HepG2 (cell line): Measurements from ENCODE around the gene IL17RC. TPM values are rescaled to one million over a fixed set of nuclear protein-coding genes. Genes with fewer than 3 reads are reported as not detected.

ENCODE experiments used
- BORCS8-MEF2B ChIP-seq: sonication (generic); formaldehyde crosslinking; IDR thresholded peaks from 2 replicates; pipeline ENCODE4 v1.8.0; 2022; ENCODE audit warnings: mild to moderate bottlenecking, missing genetic modification reagents
- MBD4 ChIP-seq: IDR thresholded peaks from 2 replicates; pipeline ENCODE4 v1.6.1; 2012; ENCODE audit warnings: low read length, inconsistent platforms, borderline replicate concordance
- MXD3 ChIP-seq: IDR thresholded peaks from 2 replicates; pipeline ENCODE4 v1.6.1; 2016; ENCODE audit warnings: mild to moderate bottlenecking, missing biosample characterization, missing genetic modification reagents
- TEAD3 ChIP-seq: optimal IDR thresholded peaks from 2 replicates; pipeline ENCODE3; 2016; ENCODE audit warnings: borderline replicate concordance
- ZIK1 ChIP-seq: sonication (generic); formaldehyde crosslinking; IDR thresholded peaks from 2 replicates; pipeline ENCODE4 v1.5.0; 2020; ENCODE audit warnings: mild to moderate bottlenecking, low read depth, missing genetic modification reagents, borderline replicate concordance
- ZMYM3 ChIP-seq: sonication (generic); formaldehyde crosslinking; IDR thresholded peaks from 2 replicates; pipeline ENCODE4 v1.5.1; 2020; ENCODE audit warnings: mild to moderate bottlenecking, missing genetic modification reagents
- ZNF354B ChIP-seq: sonication (generic); formaldehyde crosslinking; IDR thresholded peaks from 2 replicates; pipeline ENCODE4 v1.8.0; 2022; ENCODE audit warnings: mild to moderate bottlenecking, missing genetic modification reagents
- ZNF451 ChIP-seq: sonication (generic); formaldehyde crosslinking; IDR thresholded peaks from 2 replicates; pipeline ENCODE4 v1.5.0; 2020; ENCODE audit warnings: mild to moderate bottlenecking, missing genetic modification reagents
- ZNF879 ChIP-seq: sonication (generic); formaldehyde crosslinking; IDR thresholded peaks from 2 replicates; pipeline ENCODE4 v1.8.1; 2023; ENCODE audit warnings: missing genetic modification reagents
- ZSCAN30 ChIP-seq: sonication (generic); formaldehyde crosslinking; IDR thresholded peaks from 2 replicates; pipeline ENCODE4 v1.5.0; 2020; ENCODE audit warnings: mild to moderate bottlenecking, missing genetic modification reagents
- polyA plus RNA-seq, 8 experiments: library from polyadenylated mRNA; depleted of rRNA in 3 of 8; stranded (reverse) in 7 of 8; unstranded in 1 of 8; fragments of >200 nt; fragmentation: Illumina TruSeq in 4 of 8; extraction: Trizol in 4 of 8; gene quantifications; 2 replicates each; pipeline versions ENCODE4 v1.2.1 to v1.2.3, GENCODE V29; 2011 to 2016; ENCODE audit warnings: low read depth in 4 of 8, missing spikeins in 1 of 8, mixed read lengths in 1 of 8; ENCODE audit not compliant: insufficient read depth in 1 of 8
- total RNA-seq, 5 experiments: library from RNA; depleted of rRNA; stranded (reverse); fragments of >200 nt; fragmentation: Illumina TruSeq; extraction: Trizol; gene quantifications; 2 replicates each; pipeline ENCODE4 v1.2.3, GENCODE V29; 2016; ENCODE audit warnings: low read depth in 1 of 5
- TF ChIP-seq, protein P1 (sequence below): sonication (generic); formaldehyde crosslinking; IDR thresholded peaks from 2 replicates; pipeline ENCODE4 v1.4.0; 2020; ENCODE audit warnings: mild to moderate bottlenecking, missing genetic modification reagents
- TF ChIP-seq, protein P2 (sequence below): sonication (generic); formaldehyde crosslinking; IDR thresholded peaks from 2 replicates; pipeline ENCODE4 v1.8.1; 2022; ENCODE audit warnings: low read depth, mild to moderate bottlenecking, missing genetic modification reagents
- TF ChIP-seq, protein P3 (sequence below): sonication (generic); formaldehyde crosslinking; IDR thresholded peaks from 2 replicates; pipeline ENCODE4 v1.4.0; 2020; ENCODE audit warnings: mild to moderate bottlenecking, missing genetic modification reagents, borderline replicate concordance
- TF ChIP-seq, protein P4 (sequence below): sonication (generic); formaldehyde crosslinking; IDR thresholded peaks from 2 replicates; pipeline ENCODE4 v1.4.0; 2020; ENCODE audit warnings: missing genetic modification reagents, mild to moderate bottlenecking, borderline replicate concordance

IL17RC gene
- total and polyA plus RNA-seq, 2 of the 13 experiments (the other 11 are each of a cell fraction or from before 2014, with no cell fraction given), result 20.7 to 24.0 TPM

DNA sequence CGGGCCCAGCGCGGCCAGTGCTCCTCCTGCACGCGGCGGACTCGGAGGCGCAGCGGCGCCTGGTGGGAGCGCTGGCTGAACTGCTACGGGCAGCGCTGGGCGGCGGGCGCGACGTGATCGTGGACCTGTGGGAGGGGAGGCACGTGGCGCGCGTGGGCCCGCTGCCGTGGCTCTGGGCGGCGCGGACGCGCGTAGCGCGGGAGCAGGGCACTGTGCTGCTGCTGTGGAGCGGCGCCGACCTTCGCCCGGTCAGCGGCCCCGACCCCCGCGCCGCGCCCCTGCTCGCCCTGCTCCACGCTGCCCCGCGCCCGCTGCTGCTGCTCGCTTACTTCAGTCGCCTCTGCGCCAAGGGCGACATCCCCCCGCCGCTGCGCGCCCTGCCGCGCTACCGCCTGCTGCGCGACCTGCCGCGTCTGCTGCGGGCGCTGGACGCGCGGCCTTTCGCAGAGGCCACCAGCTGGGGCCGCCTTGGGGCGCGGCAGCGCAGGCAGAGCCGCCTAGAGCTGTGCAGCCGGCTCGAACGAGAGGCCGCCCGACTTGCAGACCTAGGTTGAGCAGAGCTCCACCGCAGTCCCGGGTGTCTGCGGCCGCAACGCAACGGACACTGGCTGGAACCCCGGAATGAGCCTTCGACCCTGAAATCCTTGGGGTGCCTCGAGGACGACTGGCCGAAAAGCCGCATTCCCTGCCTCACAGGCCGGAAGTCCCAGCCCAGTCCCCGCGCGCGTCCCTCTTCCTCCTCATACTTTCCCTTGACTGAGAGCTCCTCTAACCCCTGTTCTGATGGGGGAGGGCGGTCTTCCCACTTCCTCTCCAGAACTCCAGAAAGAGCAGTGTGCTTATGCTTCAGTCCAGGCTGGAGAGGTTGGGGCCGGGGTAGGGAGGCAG is 1.4 kb upstream of the IL17RC start (continued):
- TF ChIP-seq, protein P1, sequence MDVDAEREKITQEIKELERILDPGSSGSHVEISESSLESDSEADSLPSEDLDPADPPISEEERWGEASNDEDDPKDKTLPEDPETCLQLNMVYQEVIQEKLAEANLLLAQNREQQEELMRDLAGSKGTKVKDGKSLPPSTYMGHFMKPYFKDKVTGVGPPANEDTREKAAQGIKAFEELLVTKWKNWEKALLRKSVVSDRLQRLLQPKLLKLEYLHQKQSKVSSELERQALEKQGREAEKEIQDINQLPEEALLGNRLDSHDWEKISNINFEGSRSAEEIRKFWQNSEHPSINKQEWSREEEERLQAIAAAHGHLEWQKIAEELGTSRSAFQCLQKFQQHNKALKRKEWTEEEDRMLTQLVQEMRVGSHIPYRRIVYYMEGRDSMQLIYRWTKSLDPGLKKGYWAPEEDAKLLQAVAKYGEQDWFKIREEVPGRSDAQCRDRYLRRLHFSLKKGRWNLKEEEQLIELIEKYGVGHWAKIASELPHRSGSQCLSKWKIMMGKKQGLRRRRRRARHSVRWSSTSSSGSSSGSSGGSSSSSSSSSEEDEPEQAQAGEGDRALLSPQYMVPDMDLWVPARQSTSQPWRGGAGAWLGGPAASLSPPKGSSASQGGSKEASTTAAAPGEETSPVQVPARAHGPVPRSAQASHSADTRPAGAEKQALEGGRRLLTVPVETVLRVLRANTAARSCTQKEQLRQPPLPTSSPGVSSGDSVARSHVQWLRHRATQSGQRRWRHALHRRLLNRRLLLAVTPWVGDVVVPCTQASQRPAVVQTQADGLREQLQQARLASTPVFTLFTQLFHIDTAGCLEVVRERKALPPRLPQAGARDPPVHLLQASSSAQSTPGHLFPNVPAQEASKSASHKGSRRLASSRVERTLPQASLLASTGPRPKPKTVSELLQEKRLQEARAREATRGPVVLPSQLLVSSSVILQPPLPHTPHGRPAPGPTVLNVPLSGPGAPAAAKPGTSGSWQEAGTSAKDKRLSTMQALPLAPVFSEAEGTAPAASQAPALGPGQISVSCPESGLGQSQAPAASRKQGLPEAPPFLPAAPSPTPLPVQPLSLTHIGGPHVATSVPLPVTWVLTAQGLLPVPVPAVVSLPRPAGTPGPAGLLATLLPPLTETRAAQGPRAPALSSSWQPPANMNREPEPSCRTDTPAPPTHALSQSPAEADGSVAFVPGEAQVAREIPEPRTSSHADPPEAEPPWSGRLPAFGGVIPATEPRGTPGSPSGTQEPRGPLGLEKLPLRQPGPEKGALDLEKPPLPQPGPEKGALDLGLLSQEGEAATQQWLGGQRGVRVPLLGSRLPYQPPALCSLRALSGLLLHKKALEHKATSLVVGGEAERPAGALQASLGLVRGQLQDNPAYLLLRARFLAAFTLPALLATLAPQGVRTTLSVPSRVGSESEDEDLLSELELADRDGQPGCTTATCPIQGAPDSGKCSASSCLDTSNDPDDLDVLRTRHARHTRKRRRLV (CRISPR knock-in tag), result no peak
- TF ChIP-seq, protein P2, sequence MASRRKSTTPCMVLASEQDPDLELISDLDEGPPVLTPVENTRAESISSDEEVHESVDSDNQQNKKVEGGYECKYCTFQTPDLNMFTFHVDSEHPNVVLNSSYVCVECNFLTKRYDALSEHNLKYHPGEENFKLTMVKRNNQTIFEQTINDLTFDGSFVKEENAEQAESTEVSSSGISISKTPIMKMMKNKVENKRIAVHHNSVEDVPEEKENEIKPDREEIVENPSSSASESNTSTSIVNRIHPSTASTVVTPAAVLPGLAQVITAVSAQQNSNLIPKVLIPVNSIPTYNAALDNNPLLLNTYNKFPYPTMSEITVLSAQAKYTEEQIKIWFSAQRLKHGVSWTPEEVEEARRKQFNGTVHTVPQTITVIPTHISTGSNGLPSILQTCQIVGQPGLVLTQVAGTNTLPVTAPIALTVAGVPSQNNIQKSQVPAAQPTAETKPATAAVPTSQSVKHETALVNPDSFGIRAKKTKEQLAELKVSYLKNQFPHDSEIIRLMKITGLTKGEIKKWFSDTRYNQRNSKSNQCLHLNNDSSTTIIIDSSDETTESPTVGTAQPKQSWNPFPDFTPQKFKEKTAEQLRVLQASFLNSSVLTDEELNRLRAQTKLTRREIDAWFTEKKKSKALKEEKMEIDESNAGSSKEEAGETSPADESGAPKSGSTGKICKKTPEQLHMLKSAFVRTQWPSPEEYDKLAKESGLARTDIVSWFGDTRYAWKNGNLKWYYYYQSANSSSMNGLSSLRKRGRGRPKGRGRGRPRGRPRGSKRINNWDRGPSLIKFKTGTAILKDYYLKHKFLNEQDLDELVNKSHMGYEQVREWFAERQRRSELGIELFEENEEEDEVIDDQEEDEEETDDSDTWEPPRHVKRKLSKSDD (CRISPR knock-in tag), result peak; percentile 29; the same call in 1 of the 2 replicates
- TF ChIP-seq ZMYM3 (CRISPR knock-in tag) (no peak), ZSCAN30 (CRISPR knock-in tag) (peak; percentile 68; the same call in 1 of the 2 replicates), TEAD3 (CRISPR knock-in tag) (peak; percentile 46), ZNF451 (peak; percentile 88), ZIK1 (peak; percentile 77), ZNF354B (no peak), MXD3 (CRISPR knock-in tag) (peak; percentile 89), BORCS8-MEF2B (CRISPR knock-in tag) (0 out of 2 replicates have a peak, but pooled peaks have one; percentile 17), ZNF879 (CRISPR knock-in tag) (0 out of 2 replicates have a peak, but pooled peaks have one; percentile 55), MBD4 (no peak)
- TF ChIP-seq, protein P3, sequence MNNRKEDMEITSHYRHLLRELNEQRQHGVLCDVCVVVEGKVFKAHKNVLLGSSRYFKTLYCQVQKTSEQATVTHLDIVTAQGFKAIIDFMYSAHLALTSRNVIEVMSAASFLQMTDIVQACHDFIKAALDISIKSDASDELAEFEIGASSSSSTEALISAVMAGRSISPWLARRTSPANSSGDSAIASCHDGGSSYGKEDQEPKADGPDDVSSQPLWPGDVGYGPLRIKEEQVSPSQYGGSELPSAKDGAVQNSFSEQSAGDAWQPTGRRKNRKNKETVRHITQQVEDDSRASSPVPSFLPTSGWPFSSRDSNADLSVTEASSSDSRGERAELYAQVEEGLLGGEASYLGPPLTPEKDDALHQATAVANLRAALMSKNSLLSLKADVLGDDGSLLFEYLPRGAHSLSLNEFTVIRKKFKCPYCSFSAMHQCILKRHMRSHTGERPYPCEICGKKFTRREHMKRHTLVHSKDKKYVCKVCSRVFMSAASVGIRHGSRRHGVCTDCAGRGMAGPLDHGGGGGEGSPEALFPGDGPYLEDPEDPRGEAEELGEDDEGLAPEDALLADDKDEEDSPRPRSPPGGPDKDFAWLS (CRISPR knock-in tag), result no peak
- TF ChIP-seq, protein P4, sequence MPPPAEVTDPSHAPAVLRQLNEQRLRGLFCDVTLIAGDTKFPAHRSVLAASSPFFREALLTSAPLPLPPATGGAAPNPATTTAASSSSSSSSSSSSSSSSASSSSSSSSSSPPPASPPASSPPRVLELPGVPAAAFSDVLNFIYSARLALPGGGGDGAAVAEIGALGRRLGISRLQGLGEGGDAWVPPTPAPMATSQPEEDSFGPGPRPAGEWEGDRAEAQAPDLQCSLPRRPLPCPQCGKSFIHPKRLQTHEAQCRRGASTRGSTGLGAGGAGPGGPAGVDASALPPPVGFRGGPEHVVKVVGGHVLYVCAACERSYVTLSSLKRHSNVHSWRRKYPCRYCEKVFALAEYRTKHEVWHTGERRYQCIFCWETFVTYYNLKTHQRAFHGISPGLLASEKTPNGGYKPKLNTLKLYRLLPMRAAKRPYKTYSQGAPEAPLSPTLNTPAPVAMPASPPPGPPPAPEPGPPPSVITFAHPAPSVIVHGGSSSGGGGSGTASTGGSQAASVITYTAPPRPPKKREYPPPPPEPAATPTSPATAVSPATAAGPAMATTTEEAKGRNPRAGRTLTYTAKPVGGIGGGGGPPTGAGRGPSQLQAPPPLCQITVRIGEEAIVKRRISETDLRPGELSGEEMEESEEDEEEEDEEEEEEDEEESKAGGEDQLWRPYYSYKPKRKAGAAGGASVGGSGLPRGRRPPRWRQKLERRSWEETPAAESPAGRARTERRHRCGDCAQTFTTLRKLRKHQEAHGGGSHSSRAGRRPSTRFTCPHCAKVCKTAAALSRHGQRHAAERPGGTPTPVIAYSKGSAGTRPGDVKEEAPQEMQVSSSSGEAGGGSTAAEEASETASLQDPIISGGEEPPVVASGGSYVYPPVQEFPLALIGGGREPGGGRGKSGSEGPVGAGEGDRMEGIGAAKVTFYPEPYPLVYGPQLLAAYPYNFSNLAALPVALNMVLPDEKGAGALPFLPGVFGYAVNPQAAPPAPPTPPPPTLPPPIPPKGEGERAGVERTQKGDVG, result no peak
